ENCODE measurements around the gene TMEM132A.

DNA sequence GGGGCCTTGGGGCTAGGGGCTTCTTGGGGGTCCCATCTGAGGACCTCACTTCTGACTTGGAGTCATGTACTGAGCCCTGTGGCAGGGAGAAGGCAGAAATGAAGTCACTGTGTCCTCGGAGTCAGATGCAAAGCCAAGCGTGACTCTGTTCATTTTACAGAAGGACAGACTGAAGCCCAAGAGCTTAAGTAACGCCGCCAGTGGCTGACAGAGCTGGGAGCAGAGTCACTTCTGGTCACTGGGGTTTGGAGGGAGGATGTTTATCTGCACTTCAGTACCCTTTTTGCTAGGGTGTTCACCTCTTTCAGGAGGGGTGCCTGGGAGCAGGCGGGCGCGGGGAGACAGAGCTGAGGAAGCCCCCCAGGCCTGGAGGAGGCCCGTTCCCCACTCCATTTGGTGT is 57.9 kb downstream of the TMEM132A start:
- no peak for TF ChIP-seq POLR2A (IDR thresholded peaks at IDR 0.05; ENCODE audit: low read length)
- no peak for TF ChIP-seq GATA1 (IDR thresholded peaks at IDR 0.05; ENCODE audit: low read depth, low read length)

All from erythroblast (primary cell).